ENCODE results near the gene ERN1. TPM values are rescaled to one million over a fixed set of nuclear protein-coding genes. Genes with fewer than 3 reads are reported as not detected.

Gene ERN1
- total and polyA plus RNA-seq, 2 of the 13 experiments (the other 11 are each of a cell fraction or from before 2014, with no cell fraction given) = 6.0 to 12.7 TPM

DNA sequence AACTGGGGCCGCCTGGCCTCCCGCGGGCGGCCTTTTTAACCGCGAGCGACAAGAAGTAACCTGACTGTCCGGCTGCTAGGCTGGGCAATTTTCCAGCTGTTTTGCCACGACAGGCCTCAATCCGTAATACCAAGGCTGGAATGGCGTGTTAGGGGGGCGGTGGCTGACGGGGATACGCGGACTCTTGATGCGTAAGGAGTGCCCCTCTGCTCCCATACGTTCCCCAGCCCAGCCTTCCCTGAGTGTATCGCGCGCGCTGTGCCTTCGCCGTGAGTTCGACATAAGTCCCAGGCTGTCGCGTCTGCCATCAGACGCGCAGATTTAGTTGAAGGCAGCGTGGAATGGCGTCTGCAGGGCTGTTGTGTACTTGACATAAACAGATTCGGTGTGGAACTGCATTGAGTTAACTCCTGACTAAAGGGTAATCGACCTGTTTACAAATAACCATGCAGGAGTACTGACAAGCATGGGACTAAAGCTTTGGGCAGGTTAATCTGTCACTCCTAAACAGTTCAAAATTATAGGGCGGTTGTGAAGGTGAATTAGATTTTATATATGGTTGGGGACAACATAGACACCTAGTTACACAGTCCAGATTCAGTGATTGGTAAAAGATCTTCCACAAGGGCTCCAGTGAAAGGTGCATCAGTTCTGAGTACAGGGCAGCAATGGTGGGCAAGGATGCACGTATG lies 16.6 kb upstream of the ERN1 start (continued):
- TF ChIP-seq NFYB (CRISPR knock-in tag; IDR thresholded peaks at IDR 0.05) (no peak), HOXD1 (CRISPR knock-in tag; IDR thresholded peaks at IDR 0.05) (no peak), FLYWCH1 (CRISPR knock-in tag; IDR thresholded peaks at IDR 0.05) (0 out of 2 replicates have a peak, but pooled peaks have one; percentile 74), ZNF563 (CRISPR knock-in tag; IDR thresholded peaks at IDR 0.05) (no peak), GTF2F1 (IDR thresholded peaks at IDR 0.05; ENCODE audit: low read length) (no peak), SUZ12 (IDR thresholded peaks at IDR 0.05; ENCODE audit: low read depth, low read length) (no peak), SMC3 (IDR thresholded peaks at IDR 0.05; ENCODE audit: low read length) (no peak), ZNF589 (CRISPR knock-in tag; conservative IDR thresholded peaks at IDR 0.05) (peak; percentile 80), CREM (IDR thresholded peaks at IDR 0.05) (0 out of 2 replicates have a peak, but pooled peaks have one; percentile 7), CREM (CRISPR knock-in tag; IDR thresholded peaks at IDR 0.05) (no peak), ZNF629 (CRISPR knock-in tag; conservative IDR thresholded peaks at IDR 0.05) (no peak), AHR (CRISPR knock-in tag; IDR thresholded peaks at IDR 0.05) (no peak), PHF21A (CRISPR knock-in tag; IDR thresholded peaks at IDR 0.05) (no peak), SRSF9 (IDR thresholded peaks at IDR 0.05; ENCODE audit: borderline replicate concordance, insufficient read depth, low read depth, low read length, poor library complexity, severe bottlenecking) (no peak), IKZF1 (IDR thresholded peaks at IDR 0.05) (no peak), ZNF670 (CRISPR knock-in tag; IDR thresholded peaks at IDR 0.05; ENCODE audit: borderline replicate concordance) (no peak; the same call in 1 of the 2 replicates), SIN3B (IDR thresholded peaks at IDR 0.05; ENCODE audit: low read length) (no peak), ZNF747 (CRISPR knock-in tag; IDR thresholded peaks at IDR 0.05; ENCODE audit: borderline replicate concordance) (no peak), ZNF569 (CRISPR knock-in tag; IDR thresholded peaks at IDR 0.05; ENCODE audit: borderline replicate concordance) (peak; percentile 33; the same call in 1 of the 2 replicates), HDAC2 (CRISPR knock-in tag; IDR thresholded peaks at IDR 0.05) (no peak), ZNF24 (IDR thresholded peaks at IDR 0.05) (no peak)
- TF ChIP-seq, protein P1, sequence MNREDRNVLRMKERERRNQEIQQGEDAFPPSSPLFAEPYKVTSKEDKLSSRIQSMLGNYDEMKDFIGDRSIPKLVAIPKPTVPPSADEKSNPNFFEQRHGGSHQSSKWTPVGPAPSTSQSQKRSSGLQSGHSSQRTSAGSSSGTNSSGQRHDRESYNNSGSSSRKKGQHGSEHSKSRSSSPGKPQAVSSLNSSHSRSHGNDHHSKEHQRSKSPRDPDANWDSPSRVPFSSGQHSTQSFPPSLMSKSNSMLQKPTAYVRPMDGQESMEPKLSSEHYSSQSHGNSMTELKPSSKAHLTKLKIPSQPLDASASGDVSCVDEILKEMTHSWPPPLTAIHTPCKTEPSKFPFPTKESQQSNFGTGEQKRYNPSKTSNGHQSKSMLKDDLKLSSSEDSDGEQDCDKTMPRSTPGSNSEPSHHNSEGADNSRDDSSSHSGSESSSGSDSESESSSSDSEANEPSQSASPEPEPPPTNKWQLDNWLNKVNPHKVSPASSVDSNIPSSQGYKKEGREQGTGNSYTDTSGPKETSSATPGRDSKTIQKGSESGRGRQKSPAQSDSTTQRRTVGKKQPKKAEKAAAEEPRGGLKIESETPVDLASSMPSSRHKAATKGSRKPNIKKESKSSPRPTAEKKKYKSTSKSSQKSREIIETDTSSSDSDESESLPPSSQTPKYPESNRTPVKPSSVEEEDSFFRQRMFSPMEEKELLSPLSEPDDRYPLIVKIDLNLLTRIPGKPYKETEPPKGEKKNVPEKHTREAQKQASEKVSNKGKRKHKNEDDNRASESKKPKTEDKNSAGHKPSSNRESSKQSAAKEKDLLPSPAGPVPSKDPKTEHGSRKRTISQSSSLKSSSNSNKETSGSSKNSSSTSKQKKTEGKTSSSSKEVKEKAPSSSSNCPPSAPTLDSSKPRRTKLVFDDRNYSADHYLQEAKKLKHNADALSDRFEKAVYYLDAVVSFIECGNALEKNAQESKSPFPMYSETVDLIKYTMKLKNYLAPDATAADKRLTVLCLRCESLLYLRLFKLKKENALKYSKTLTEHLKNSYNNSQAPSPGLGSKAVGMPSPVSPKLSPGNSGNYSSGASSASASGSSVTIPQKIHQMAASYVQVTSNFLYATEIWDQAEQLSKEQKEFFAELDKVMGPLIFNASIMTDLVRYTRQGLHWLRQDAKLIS (CRISPR knock-in tag; IDR thresholded peaks at IDR 0.05) = peak; percentile 78; the same call in 1 of the 2 replicates
- TF ChIP-seq, protein P2, sequence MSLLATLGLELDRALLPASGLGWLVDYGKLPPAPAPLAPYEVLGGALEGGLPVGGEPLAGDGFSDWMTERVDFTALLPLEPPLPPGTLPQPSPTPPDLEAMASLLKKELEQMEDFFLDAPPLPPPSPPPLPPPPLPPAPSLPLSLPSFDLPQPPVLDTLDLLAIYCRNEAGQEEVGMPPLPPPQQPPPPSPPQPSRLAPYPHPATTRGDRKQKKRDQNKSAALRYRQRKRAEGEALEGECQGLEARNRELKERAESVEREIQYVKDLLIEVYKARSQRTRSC (CRISPR knock-in tag; IDR thresholded peaks at IDR 0.05; ENCODE audit: low read depth) = peak; percentile 39; the same call in 1 of the 2 replicates
- TF ChIP-seq, protein P3, sequence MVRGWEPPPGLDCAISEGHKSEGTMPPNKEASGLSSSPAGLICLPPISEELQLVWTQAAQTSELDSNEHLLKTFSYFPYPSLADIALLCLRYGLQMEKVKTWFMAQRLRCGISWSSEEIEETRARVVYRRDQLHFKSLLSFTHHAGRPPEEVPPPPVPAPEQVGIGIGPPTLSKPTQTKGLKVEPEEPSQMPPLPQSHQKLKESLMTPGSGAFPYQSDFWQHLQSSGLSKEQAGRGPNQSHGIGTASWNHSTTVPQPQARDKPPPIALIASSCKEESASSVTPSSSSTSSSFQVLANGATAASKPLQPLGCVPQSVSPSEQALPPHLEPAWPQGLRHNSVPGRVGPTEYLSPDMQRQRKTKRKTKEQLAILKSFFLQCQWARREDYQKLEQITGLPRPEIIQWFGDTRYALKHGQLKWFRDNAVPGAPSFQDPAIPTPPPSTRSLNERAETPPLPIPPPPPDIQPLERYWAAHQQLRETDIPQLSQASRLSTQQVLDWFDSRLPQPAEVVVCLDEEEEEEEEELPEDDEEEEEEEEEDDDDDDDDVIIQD (CRISPR knock-in tag; IDR thresholded peaks at IDR 0.05; ENCODE audit: low read depth) = no peak
- TF ChIP-seq, protein P4, sequence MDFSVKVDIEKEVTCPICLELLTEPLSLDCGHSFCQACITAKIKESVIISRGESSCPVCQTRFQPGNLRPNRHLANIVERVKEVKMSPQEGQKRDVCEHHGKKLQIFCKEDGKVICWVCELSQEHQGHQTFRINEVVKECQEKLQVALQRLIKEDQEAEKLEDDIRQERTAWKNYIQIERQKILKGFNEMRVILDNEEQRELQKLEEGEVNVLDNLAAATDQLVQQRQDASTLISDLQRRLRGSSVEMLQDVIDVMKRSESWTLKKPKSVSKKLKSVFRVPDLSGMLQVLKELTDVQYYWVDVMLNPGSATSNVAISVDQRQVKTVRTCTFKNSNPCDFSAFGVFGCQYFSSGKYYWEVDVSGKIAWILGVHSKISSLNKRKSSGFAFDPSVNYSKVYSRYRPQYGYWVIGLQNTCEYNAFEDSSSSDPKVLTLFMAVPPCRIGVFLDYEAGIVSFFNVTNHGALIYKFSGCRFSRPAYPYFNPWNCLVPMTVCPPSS (IDR thresholded peaks at IDR 0.05) = no peak

Data from HepG2 (cell line).